Bone marrow (tissue), 2 donors: ENCODE measurements around the gene GPC6.

Experiments
- DNase-seq, 2 donors: peaks; one replicate each; lab custom pipeline; 2025; lab: John Stamatoyannopoulos, UW

The GPC6 gene

GRCh38 chr13:94248454-94249228 is 1022.0 kb downstream of the GPC6 start:
- DNase-seq = no peak

GRCh38 chr13:94249512-94249911 is 1022.9 kb downstream of the GPC6 start:
- DNase-seq = no peak

GRCh38 chr13:94251831-94252608 is 1025.4 kb downstream of the GPC6 start:
- no peak for DNase-seq

GRCh38 chr13:94254737-94255136 is 1028.1 kb downstream of the GPC6 start:
- no peak for DNase-seq

GRCh38 chr13:94256721-94257120 is 1030.1 kb downstream of the GPC6 start:
- DNase-seq = no peak

- DNase-seq = no peak
These were observed 1033.4 kb downstream of the GPC6 start for GRCh38 chr13:94259984-94260383.

GRCh38 chr13:94261163-94261562 is 1034.6 kb downstream of the GPC6 start:
- DNase-seq = no peak

- DNase-seq = no peak
These were observed 1036.4 kb downstream of the GPC6 start for GRCh38 chr13:94263038-94263437.

GRCh38 chr13:94267581-94268366 is 1041.2 kb downstream of the GPC6 start:
- no peak for DNase-seq

GRCh38 chr13:94268661-94269060 is 1042.1 kb downstream of the GPC6 start:
- DNase-seq = no peak

- no peak for DNase-seq
These were observed 1043.0 kb downstream of the GPC6 start for GRCh38 chr13:94269557-94269956.

GRCh38 chr13:94270556-94270955 is 1043.9 kb downstream of the GPC6 start:
- DNase-seq = no peak

- no peak for DNase-seq
These were observed 1045.4 kb downstream of the GPC6 start for GRCh38 chr13:94272038-94272437.

GRCh38 chr13:94280349-94280748 is 1053.7 kb downstream of the GPC6 start:
- no peak for DNase-seq

- no peak for DNase-seq
These were observed 1054.2 kb downstream of the GPC6 start for GRCh38 chr13:94280845-94281244.

- DNase-seq = no peak
These were observed 1060.0 kb downstream of the GPC6 start for GRCh38 chr13:94286581-94286980.

GRCh38 chr13:94291631-94292322 is 1065.2 kb downstream of the GPC6 start:
- DNase-seq = no peak

- no peak for DNase-seq
These were observed 1065.7 kb downstream of the GPC6 start for GRCh38 chr13:94292323-94292640.

GRCh38 chr13:94296471-94296870 is 1069.9 kb downstream of the GPC6 start:
- DNase-seq = no peak

GRCh38 chr13:94298346-94298745 is 1071.7 kb downstream of the GPC6 start:
- no peak for DNase-seq

- DNase-seq = no peak
These were observed 1073.8 kb downstream of the GPC6 start for GRCh38 chr13:94300401-94300800.

GRCh38 chr13:94301487-94301886 is 1074.9 kb downstream of the GPC6 start:
- no peak for DNase-seq
